Gastrocnemius medialis (tissue), 4 donors: ENCODE results near the gene SPRR1B.

Experiments
- POLR2A ChIP-seq, 2 donors: fragments of 450-650 bp; IDR thresholded peaks; one replicate each; pipeline ENCODE4 v1.6.1; 2017; ENCODE audit warnings: antibody characterized with exemption in 2 of 2, mild to moderate bottlenecking in 2 of 2, moderate library complexity in 2 of 2
- TF ChIP-seq, protein P1 (sequence below), 5 experiments: fragments of 450-650 bp in 3 of 5; fragments of 200-600 bp in 2 of 5; sonication (generic) in 2 of 5; IDR thresholded peaks in 4 of 5; conservative IDR thresholded peaks in 1 of 5; 1 replicate in 4 of 5; 2 replicates in 1 of 5; pipeline ENCODE4 v1.5.1; 2016 to 2019; ENCODE audit warnings: antibody characterized with exemption in 5 of 5, mild to moderate bottlenecking in 3 of 5, moderate library complexity in 3 of 5

DNA sequence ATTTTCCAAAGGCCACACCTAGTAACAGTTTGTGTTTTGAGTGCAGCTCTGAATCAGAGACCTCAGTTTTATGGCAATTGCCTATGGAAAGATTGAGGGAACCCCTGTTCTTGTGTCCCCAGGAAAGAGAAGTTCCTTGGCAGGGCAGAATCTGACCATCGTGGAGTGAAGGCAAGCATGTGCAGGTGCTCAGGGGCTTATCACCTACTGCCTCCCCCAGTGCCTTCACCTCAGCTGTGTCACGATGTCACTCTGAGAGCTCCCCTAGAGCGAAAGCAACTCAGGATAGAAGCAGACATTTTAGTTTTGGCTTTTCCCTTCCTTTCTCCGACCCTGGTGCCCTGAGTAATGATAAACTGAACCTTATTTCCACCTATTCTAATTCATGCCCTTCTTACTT, 48.9 kb upstream of the SPRR1B start:
- TF ChIP-seq, protein P1, sequence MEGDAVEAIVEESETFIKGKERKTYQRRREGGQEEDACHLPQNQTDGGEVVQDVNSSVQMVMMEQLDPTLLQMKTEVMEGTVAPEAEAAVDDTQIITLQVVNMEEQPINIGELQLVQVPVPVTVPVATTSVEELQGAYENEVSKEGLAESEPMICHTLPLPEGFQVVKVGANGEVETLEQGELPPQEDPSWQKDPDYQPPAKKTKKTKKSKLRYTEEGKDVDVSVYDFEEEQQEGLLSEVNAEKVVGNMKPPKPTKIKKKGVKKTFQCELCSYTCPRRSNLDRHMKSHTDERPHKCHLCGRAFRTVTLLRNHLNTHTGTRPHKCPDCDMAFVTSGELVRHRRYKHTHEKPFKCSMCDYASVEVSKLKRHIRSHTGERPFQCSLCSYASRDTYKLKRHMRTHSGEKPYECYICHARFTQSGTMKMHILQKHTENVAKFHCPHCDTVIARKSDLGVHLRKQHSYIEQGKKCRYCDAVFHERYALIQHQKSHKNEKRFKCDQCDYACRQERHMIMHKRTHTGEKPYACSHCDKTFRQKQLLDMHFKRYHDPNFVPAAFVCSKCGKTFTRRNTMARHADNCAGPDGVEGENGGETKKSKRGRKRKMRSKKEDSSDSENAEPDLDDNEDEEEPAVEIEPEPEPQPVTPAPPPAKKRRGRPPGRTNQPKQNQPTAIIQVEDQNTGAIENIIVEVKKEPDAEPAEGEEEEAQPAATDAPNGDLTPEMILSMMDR (IDR thresholded peaks at IDR 0.05 in 4 of 5, conservative IDR thresholded peaks at IDR 0.05 in 1 of 5): no peak
- TF ChIP-seq POLR2A (IDR thresholded peaks at IDR 0.05): no peak
